ENCODE measurements around the gene GPR84. TPM values are rescaled to one million over a fixed set of nuclear protein-coding genes. Genes with fewer than 3 reads are reported as not detected.
A peak's percentile ranks its signal among the peaks of the same experiment; 100 is the strongest.

GPR84 gene
- polyA plus RNA-seq, 1 experiment: not detected

- no peak for TF ChIP-seq CTCF (IDR thresholded peaks at IDR 0.05; ENCODE audit: low read depth, low read length)
- CTCF ChIA-PET: interaction anchor here (0.5 to 11.8 kb wide), 12 partner anchors 8 to 930 kb away, joined by 3 to 415 read pairs (median 4); partner anchors contain the start of gene ITGA5
- DNase-seq (ENCODE audit: low read depth, low spot score): no peak
Measured at GRCh38 chr12:54405106-54405505, 40.8 kb upstream of the GPR84 start.

DNA sequence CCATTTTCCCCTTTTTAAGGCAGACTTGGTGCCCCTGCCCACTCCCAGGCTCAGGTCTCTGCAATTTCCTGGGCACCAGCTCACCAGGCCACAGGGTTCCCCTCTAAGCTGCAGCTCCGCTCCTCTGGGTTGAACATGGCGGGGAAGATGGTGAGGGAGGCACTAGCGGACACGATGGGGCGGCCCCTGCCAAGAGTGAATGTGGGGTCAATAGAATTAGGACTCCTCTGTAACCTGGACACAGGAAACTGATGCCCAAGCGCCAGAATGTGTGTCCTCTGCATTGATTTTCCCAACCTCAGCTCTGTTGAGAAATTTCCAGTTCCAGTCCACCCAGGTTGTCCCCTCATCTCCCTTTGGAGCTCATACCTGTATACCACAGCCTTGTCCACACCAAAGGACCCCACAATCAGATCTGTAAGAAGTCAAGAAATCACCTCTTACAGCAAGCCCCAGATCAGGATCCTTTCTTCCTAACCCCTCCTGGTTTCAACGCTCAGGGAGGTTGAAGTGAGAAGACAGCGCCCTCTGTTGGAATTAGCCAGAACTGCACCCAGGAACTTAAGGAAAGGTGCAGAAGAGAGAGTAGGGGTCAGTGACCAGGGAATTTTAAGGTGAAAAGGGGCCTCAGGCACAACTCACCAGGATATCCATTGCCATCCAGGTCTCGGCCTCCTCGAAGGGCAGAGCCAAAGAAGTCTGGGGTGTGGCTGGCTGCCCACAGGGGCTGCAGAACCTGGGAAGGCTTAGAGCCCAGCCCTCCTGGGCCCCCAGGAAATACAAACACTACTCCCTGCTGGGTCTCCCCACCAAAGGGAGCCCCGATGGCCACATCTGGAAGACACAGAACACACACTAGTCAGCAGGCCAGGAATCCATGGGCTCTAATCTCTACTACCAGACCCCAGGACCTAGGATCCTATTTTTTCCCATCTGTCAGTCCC is 40.0 kb upstream of the GPR84 start:
- Histone ChIP-seq H3K27me3 (ENCODE audit: control insufficient read depth, insufficient read depth, low read length) (no peaks in the 10 kb centered on the region), H3K27ac (ENCODE audit: low read depth, low read length) (no peak overlapping the region), H3K4me3 (ENCODE audit: low read depth, low read length) (no peak overlapping the region), H3K9me3 (ENCODE audit: control insufficient read depth, insufficient read depth, low read length) (no peaks in the 10 kb centered on the region)
- POLR2A ChIA-PET: no interaction called here
- CTCF ChIA-PET: interaction anchor here (0.6 to 11.8 kb wide), 26 partner anchors 8 to 557 kb away, joined by 3 to 415 read pairs (median 4); partner anchors contain the start of genes ITGA5 and ZNF385A
- DNase-seq (ENCODE audit: low read depth, low spot score): no peak
- peak; percentile 92 for TF ChIP-seq CTCF (IDR thresholded peaks at IDR 0.05; ENCODE audit: low read depth, low read length)

More at GRCh38 chr12:54405106-54405505, 40.8 kb upstream of the GPR84 start:
- Histone ChIP-seq H3K4me3 (ENCODE audit: low read depth, low read length) (no peak overlapping the region), H3K27ac (ENCODE audit: low read depth, low read length) (no peak overlapping the region), H3K9me3 (ENCODE audit: control insufficient read depth, insufficient read depth, low read length) (no peaks in the 10 kb centered on the region), H3K27me3 (ENCODE audit: control insufficient read depth, insufficient read depth, low read length) (no peaks in the 10 kb centered on the region)
- POLR2A ChIA-PET: no interaction called here

DNA sequence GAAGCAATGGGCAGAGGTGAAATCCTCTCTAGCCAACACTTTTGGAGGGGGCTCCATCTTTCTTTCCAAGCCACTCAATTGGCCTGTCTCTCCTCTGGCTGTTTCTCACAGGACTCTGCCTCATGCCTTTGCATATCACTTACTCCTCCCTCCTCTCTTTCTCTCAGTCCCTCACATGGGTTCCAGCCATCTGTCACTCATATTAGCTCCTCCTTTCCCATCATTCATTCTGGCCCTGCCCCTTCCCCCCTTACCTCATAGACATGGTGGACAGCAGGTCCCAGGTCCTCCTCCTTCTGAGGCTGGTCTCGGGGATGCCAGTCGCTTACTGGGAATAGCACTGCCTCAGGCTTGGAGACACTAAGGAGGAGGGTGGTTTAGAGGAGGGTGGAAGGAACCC is 36.8 kb upstream of the GPR84 start:
- H3K27me3 ChIP-seq (ENCODE audit: control insufficient read depth, insufficient read depth, low read length): no peaks in the 10 kb centered on the region
- no peak overlapping the region for H3K27ac ChIP-seq (ENCODE audit: low read depth, low read length)
- TF ChIP-seq CTCF (IDR thresholded peaks at IDR 0.05; ENCODE audit: low read depth, low read length): no peak
- DNase-seq (ENCODE audit: low read depth, low spot score): no peak
- H3K4me3 ChIP-seq (ENCODE audit: low read depth, low read length): no peak overlapping the region
- POLR2A ChIA-PET: interaction anchor here (1.0 kb wide), 1 partner anchor 11 kb away, joined by 3 read pairs; no protein-coding TSS in a partner anchor
- CTCF ChIA-PET: interaction anchor here (0.5 to 11.8 kb wide), 6 partner anchors 9 to 37 kb away, joined by 3 to 415 read pairs (median 117); partner anchors contain the start of genes ITGA5 and ZNF385A
- H3K9me3 ChIP-seq (ENCODE audit: control insufficient read depth, insufficient read depth, low read length): no peaks in the 10 kb centered on the region

- peak; percentile 61 for DNase-seq (ENCODE audit: low read depth, low spot score)
- H3K27ac ChIP-seq (ENCODE audit: low read depth, low read length): no peak overlapping the region
- TF ChIP-seq CTCF (IDR thresholded peaks at IDR 0.05; ENCODE audit: low read depth, low read length): peak; percentile 100
- no peak overlapping the region for H3K4me3 ChIP-seq (ENCODE audit: low read depth, low read length)
- CTCF ChIA-PET: interaction anchor here (0.5 to 11.8 kb wide), 41 partner anchors 9 to 537 kb away, joined by 3 to 415 read pairs (median 5); partner anchors contain the start of genes ITGA5 and ZNF385A
- no peaks in the 10 kb centered on the region for H3K9me3 ChIP-seq (ENCODE audit: control insufficient read depth, insufficient read depth, low read length)
- H3K27me3 ChIP-seq (ENCODE audit: control insufficient read depth, insufficient read depth, low read length): no peaks in the 10 kb centered on the region
- POLR2A ChIA-PET: interaction anchor here (0.7 to 1.7 kb wide), 5 partner anchors 12 to 40 kb away, joined by 4 to 15 read pairs (median 4); no protein-coding TSS in a partner anchor
Measured at GRCh38 chr12:54398995-54399793, 34.9 kb upstream of the GPR84 start.

All from AG04450 (cell line).